Dedifferentiated amniotic fluid mesenchymal stem cell (primary cell): ENCODE measurements around the gene RPA3.
A peak's percentile ranks its signal among the peaks of the same experiment; 100 is the strongest.

Source experiments
- DNase-seq: peaks from one replicate; pipeline ENCODE4 v3.0.0-alpha.2; 2016; ENCODE audit errors: extremely low spot score

The RPA3 gene

DNA sequence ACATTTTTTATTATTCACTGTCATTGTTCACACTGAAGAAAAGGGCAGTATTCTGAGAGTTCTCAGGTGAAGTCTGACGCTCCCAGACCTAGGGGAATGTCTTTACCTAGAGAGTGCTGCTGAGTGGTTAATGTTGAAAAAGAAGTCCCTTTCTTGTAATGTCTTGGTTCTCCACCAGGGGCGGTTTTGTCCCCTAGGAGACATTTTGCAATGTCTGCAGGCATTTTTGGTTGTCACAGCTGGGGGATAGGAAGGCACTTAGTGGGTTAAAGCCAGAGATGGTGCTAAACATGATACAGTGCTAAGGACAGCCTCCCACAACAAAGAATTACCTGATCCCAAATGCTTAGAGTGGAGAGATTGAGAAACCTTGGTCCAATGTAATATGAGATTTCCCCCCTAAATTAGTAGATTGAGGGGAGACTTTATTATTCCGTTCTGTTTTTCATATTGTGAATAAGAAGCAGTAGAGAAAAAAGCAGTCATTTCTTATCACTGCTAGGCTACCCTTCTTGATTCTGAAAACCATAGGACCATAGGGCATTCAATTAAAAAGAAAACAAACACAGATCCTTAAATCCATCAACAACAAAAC is 64.7 kb downstream of the RPA3 start:
- no peak for DNase-seq

DNA sequence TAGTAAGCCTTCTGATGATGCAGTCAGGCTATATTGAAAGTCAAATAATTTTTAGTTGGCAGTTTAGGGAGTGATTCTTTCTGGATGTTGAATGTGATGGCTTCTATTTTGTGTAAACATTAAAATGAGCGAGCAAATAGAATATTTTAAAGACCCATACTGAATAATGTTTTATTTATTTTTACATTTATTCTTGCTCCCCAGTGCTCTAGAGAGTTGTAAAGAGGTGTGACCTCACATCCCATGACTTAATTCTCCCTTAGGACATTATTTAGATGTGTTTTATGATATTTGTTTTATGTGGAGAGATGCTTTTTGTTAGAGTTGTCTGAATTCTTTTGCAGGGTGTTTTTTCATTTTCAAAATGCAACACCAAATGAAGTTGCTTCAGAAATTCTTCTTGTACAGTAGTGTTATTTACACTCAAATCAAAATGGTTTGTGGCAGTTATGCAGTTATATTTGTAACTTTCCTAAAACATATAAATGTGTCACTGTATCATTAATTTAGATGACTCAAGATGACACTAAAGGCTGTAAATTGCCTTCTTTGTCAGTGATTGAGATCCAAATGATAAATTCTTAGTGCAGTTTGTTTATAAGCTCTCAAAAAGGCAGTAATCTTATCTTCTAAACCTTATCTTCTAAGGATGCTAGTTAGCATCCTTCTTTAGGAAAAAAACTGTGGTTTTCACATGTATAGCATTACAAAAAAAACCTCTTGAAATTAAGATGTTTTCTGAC is 65.4 kb downstream of the RPA3 start:
- no peak for DNase-seq

DNA sequence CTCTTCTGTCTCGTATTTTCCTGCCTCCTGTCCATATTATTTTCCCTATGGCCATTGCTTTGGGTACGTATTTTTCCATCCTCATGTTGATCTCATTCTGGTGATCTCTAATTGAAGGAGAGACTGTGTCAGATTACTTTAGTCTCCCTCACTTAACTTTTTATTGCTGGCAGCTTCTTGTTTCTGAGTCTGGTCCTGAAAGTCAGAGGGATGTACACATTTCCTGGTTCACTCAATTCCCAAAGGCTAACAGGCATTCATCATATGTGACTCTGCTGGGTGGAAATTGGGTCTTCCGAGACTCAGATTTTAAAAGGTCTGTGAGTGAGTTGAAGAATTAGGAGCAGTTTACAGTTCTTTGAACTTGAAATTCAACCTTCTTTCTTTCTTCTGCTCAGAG is 66.9 kb downstream of the RPA3 start:
- DNase-seq: no peak

DNA sequence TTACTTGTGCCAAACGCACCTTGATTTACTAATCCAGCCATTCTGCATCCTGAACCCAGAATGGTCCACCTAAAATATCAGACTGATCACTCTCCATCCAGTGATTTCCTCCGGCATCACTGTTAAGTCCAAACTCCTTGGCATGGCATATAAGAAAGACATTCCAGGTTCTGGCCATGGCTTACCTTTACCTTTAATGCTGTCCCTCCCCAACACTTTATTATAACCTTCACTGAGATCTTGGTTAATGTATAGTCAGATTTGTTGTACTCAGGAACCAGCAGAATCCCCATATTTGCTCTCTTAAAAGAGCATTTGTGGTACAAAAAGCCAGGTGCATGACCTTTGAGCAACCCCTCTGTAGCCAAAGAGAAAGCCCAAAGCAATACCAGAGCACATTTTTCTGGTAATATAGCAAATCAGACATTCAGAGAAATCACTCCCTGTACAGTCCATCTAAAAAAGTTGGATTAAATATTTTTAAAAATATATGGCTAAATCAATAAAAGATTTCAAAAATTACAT is 67.7 kb downstream of the RPA3 start:
- DNase-seq: no peak

DNA sequence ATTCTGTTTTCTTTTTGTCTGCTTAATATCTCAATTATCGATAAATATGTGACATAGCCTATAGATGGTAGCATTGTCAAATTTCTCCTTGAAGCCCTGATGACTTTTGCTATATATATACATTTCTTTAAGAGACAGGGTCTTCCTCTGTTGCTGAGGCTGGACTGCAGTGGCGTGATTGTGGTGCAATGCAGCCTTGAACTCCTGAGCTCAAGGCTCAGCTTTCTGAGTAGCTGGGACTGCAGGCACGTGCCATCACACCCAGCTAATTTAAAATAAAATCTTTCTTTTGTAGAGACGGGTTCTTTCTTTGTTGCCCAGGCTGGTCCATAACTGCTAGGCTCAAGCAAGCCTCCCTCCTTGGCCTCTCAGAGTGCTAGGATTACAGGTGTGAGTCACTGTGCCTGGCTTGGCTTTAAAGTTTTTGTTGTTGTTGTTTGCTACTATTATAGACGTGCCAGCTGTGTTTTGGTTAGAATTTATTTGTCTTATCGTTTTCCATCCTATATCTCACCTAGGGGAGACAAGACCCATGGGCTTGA is 70.8 kb downstream of the RPA3 start:
- no peak for DNase-seq

DNA sequence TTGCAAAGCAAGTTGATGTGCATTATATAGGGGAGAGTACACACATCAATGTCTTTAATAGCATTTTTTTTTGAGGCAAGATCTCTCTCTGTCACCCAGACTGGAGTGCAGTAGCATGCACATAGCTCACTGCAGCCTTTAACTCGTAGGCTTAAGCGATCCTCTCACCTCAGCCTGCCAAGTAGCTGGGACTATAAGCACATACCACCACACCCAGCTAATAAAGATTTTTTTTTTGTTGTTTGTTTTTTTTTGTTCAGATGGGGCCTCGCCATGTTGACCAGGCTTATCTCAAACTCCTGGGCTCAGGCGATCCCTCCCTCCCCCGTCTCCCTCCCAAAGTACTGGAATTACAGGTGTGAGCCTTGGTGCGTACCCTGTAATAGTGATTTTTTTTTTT is 76.3 kb downstream of the RPA3 start:
- no peak for DNase-seq

DNA sequence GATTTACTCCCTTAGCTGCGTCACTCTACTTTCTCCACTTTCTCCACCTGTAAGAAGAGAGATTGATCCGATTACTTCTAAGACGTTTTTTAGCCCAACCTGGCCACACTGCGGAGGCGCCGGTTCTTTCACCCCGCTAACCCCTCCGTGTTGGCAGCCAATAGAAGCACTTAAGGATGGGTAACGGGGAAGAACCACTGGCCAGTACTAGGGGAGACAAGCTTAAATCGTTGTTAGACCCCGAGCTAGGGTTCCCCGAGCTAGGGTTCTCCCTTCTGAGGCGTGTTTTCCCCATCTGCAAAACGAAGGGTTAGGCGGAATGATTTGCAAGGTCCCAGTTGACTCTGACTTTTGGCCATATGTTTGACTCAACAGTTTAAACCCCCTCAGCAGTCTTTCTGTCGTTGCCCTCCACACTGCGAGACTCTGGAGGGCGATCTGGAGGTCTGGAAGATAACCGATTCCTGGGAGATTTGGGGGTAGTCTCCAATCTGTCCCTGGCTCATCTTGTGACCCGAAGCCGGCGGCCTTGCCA is 77.2 kb downstream of the RPA3 start:
- DNase-seq: no peak

DNA sequence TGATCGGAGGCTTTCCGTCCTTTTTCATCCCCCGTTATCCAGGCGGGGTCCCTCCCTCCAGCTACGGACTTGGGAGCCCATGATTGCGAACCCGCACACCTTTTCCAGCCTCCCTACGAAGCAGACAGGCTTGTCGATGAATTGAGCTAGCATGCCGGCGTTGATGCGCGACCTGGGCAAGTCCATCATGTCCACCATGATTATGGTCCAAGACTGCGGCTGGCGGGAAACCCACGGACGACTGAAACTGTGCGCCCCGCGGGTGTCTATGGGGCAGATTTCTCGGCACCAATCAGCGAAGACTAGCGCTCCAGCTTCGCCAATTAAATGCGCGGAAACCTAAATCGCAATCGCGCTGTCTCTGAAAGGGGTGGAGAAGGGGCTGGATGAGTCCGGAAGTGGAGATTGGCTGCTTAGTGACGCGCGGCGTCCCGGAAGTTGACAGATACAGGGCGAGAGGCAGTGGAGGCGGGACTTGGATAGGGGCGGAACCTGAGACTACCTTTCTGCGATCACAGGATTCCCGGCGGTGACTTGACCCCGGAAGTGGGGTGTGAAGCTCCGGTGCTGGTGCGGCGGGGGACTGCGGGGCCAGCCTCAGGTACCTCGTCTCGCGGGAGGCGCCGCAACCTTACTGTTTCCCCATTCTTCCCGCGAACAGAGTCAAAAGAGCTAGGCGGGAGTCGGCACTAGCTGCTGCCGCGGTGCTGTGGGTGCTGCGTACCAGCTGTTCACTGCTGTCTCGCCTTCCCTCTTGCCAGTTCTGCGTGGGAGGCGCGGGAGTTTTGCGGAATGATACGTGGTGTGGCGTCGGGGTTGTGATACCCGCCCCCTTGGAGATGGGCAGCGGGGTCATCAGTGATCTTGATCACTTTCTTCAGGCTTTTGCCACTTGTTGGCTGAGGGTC is 77.9 kb downstream of the RPA3 start, which contains the start of gene UMAD1:
UMAD1 (plus strand) TSS at position 532 of the 908 bp plus-strand sequence. CDS start 32,620 bp downstream, outside the sequence.
- DNase-seq: peak; percentile 99

DNA sequence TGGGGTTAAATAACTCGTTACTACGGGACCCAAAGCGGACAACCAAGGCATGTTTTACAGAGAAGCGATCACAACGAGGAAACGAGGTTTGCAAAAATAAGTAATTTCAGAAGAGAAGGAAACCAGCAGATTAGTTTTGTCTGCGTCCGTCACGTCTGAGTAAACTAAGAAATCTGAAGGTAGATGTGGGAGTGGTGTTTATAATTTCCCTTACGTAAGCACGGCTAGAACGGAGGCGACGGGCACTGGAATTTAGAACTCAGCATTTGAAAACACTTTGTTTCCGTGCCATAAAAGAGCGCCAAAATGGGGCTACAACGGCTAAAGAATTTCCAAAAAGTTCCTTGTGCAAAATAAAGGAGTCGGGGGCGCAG is 78.6 kb downstream of the RPA3 start:
- DNase-seq: no peak

DNA sequence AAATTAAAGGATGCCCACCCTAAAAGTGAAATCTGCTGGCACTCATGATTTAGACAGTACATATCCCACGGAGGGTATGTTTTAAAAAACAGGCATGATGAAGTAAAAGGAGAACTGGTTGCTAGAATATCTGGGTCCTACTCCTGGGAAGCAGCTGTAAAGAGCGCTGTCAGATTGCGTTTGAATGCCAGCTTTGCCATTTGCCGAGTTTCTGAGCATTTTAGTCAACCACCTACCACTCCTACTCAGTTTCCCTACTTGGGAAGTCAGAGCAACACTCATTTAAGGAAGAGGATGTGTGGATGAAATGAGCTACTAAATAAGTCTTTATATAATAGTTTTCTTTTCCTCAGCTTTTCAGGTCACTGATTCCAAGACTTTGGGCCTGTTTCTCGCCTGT is 79.0 kb downstream of the RPA3 start:
- DNase-seq: no peak

DNA sequence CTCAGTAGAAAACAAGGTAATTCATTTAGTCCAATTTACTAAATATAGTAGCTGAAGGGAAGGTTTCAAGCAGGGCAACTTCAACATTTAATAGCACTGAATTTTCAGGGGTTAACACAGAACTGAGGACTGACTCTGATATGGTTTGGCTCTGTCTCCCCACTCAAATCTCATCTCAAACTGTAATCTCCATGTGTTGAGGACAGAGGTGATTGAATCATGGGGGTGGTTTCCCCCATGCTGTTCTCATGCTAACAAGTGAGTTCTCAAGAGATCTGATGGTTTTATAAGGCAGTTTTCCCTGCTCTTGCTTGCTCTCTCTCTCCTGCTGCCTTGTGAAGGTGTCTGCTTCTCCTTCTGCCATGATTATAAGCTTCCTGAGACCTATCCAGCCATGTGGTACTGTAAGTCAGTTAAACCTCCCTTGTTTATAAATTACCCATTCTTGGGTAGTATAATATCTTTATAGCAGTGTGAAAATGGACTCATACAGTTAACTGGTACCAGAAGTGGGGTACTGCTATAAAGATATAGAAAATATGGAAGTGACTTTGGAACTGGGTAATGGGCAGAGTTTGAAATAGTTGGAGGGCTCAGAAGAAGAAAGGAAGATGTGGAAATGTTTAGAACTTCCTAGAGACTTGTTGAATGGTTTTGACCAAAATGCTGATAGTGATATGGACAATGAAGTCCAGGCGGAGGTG is 87.6 kb downstream of the RPA3 start:
- DNase-seq: no peak

DNA sequence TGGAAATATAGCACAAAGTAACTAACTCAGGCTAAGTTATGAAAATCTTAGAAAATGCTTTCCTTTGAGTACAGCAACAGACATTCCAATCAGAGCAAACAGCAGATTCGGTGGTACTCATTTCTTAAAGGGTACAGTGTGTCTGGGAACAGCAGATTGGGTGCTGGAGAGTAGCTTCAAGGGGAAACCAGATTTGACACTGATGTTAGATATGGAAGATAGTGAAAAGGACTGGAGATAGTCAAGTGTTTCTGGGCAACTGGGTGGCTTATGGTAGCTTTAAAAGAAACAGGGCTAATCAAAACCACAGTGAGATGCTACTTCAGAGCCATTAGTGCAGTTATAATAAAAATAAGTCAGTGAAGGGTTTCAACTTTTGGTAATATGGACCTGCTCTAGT is 89.9 kb downstream of the RPA3 start:
- no peak for DNase-seq

DNA sequence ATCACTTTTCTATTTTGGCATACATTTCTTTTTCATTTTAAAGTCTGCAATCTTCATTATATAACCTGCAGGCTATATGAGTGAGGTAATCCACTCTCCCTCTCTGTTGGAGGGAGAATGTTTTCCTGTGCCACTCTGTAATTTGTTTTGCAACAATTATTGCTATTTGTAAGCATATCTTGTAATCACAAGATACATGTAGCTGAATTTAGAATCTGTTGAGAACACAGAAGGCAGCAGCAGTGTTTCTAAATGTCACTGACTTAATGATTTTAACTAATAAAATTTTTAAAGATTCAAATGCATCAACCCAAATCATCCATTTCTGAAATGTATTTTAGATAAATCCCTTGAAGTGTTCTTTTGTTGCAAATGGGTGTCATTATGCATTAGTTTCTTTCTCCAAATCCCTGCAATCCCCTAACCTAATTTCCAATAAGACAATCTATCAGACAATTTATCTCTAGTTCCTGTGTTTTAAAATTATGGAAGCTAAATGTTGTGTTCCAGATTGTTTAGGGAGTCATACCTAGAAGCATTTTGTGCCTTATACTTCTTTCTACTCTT is 97.7 kb downstream of the RPA3 start:
- DNase-seq: no peak

DNA sequence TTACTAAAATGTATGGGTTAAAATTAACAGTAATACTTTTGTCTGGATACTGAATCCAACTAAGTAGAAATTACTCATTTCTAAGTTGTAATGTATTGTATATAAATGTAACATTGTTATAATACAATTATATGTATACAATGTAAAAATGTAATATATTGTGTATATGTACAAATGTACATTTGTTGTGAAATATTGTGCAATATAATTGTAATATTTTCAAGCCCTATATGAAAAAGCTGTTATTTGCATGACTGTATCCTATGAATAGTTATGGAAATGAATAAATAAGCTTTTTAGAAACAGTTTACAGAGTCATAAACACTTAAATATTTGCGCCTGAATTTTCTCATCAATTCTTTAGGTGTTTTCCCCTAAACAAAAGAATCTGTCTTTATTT is 98.2 kb downstream of the RPA3 start:
- no peak for DNase-seq

DNA sequence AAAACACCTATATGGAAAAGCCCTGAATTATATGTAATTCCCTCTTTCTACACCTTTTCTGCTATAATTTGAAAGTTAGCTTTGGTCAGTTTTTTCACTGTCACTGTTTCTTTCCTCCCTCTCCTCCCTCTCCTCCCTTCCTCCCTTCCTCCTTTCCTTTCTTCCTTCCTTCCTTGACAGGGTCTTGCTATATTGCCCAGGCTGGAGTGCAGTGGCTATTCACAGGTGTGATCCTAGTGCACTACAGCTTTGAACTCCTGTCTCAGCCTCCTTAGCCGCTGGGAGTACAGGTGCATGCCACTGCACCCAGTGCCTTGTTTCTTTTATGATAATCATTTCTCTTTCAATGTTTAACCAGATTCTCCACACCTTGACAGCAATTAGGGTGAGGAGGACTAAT is 100.0 kb downstream of the RPA3 start:
- DNase-seq: no peak

DNA sequence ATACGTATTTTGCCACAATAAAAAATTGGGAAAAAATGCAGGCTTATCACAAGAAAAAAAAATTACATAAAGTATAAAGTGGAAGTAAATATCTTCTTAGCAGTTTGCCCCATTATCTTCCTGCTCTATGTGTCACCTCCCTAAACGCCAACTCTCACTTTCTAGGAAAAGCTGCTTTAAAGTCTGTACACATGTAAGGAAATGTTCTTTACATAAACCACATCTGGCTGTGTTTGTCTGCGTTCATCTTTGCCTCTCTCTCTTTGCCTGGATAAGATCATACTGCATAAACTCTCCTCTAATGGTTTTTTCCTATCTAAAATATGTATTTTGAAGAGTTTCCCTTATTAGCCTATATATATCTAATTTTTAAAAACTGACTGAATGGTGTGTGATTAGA is 100.9 kb downstream of the RPA3 start:
- no peak for DNase-seq

DNA sequence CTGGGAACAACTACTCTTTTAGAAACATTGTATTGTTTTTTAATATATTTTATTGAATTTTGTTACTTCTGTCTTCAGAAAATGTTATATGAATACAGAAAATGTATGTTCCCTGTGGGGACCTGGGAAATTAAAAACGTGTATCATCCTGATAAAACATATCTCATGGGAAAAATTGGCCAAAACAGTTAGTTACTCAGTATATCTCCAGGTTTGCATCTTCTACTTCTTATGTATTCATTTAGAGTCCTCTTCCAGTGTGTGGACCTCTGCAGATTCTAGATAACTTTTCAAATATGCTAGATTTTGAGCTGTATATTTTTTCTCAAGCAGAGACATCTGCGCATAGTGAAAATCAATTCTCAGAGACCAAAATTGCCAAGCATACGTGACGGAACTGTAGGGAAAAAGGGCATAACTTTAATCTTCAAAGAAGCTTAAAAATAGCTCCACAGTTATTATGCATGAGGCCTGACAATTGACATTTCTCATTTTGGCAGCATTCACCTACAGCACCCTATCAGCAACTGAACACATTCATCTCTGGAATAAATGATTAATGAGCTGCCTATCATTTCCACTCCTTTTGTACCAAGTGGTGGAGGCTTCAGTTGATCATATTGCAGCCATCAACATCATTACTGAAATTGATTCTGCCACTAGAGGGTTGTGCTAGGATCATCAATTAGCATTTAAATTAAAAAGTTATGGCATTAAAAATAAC is 104.2 kb downstream of the RPA3 start:
- DNase-seq: no peak

DNA sequence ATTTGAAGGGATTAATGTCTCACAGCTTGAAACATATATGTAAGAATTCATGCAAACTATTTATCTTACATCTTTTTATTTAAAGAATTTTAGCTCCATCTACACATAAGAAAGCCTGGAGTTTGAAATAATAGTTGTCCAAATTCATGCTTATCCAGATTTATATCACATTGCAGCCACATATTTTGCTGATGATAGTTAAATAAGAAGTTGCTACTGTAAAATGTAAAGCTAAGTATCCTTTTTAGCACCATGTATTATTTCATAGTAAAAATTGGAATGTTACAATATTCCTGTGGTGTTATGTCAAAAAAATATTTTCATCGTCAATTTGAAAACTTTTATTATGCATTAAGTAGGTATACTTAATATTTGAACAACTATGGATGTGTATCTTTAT is 105.2 kb downstream of the RPA3 start:
- DNase-seq: no peak

DNA sequence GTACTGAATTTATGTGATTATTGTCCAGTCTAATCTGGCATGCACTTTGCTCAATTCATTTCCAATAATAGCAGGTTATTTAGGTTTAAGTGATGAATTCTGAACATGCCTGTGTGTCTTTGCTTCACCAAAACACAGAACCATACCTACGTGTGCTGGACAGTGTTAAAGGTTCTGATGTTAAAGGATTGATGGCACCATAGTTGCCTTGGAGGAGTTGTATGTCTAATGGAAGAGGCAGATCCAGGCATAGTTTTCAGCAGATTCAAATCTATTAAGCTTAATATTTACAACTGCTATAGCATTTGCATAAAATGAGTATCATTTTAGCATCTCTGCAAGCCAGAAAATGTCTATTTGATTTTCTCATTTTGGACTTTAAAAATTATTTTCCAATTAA is 105.9 kb downstream of the RPA3 start:
- DNase-seq: no peak

DNA sequence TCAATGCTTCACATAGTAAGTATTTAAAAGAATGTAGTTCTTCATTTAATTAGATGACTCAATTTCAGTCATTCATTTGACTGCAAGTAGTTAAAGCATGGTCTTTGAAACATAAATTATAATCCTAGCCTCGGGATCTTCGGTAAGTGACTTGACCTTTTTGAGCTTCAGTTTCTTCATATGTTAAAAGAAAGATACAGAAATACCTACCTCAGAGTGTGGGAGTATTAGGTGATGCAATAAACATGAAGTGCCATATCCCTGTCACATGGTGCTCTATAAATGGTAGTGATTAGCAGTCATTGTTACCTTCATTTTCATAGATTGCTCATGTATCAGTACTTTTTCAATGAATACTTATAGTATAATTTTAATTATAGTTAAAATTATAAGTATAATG is 109.1 kb downstream of the RPA3 start:
- no peak for DNase-seq
